ENCODE results near the gene OR2A1.
"Not testable (repeated sequence)": the region's sequence is repeated elsewhere in the genome, so short reads cannot be mapped to it uniquely, and the experiment has no call there.

The OR2A1 gene

GRCh38 chr7:144331221-144331995, 19.2 kb downstream of the OR2A1 start:
- H3K27me3 ChIP-seq (replicated peaks; ENCODE audit: control insufficient read depth, insufficient read depth, low read length); H3K4me3 ChIP-seq (ENCODE audit: low read length); H3K36me3 ChIP-seq (ENCODE audit: control insufficient read depth, insufficient read depth, low read length, severe bottlenecking); H3K9me3 ChIP-seq (ENCODE audit: control insufficient read depth, low read length); H3K4me1 ChIP-seq (ENCODE audit: control insufficient read depth, insufficient read depth, low read length); H3K9ac ChIP-seq (ENCODE audit: low read length); DNase-seq (ENCODE audit: low read depth): not testable (repeated sequence)

- H3K36me3 ChIP-seq (ENCODE audit: control insufficient read depth, insufficient read depth, low read length, severe bottlenecking); H3K4me1 ChIP-seq (ENCODE audit: control insufficient read depth, insufficient read depth, low read length); H3K27me3 ChIP-seq (replicated peaks; ENCODE audit: control insufficient read depth, insufficient read depth, low read length); H3K9ac ChIP-seq (ENCODE audit: low read length); H3K4me3 ChIP-seq (ENCODE audit: low read length); DNase-seq (ENCODE audit: low read depth); H3K9me3 ChIP-seq (ENCODE audit: control insufficient read depth, low read length): not testable (repeated sequence)
Measured at GRCh38 chr7:144331996-144332288, 19.7 kb downstream of the OR2A1 start.

GRCh38 chr7:144348625-144349024, 36.4 kb downstream of the OR2A1 start:
- not testable (repeated sequence) for H3K9ac ChIP-seq (ENCODE audit: low read length)

GRCh38 chr7:144351667-144352066, 39.4 kb downstream of the OR2A1 start:
- H3K4me3 ChIP-seq (ENCODE audit: low read length); DNase-seq (ENCODE audit: low read depth); H3K36me3 ChIP-seq (ENCODE audit: control insufficient read depth, insufficient read depth, low read length, severe bottlenecking); H3K27me3 ChIP-seq (replicated peaks; ENCODE audit: control insufficient read depth, insufficient read depth, low read length); H3K9ac ChIP-seq (ENCODE audit: low read length); H3K9me3 ChIP-seq (ENCODE audit: control insufficient read depth, low read length): not testable (repeated sequence)
- H3K4me1 ChIP-seq (ENCODE audit: control insufficient read depth, insufficient read depth, low read length): peaks cover 10% of the 10 kb centered on the region

More at GRCh38 chr7:144348625-144349024, 36.4 kb downstream of the OR2A1 start:
- not testable (repeated sequence) for H3K4me3 ChIP-seq (ENCODE audit: low read length); H3K9me3 ChIP-seq (ENCODE audit: control insufficient read depth, low read length); H3K36me3 ChIP-seq (ENCODE audit: control insufficient read depth, insufficient read depth, low read length, severe bottlenecking); H3K27me3 ChIP-seq (replicated peaks; ENCODE audit: control insufficient read depth, insufficient read depth, low read length); DNase-seq (ENCODE audit: low read depth)
- peaks cover 10% of the 10 kb centered on the region for H3K4me1 ChIP-seq (ENCODE audit: control insufficient read depth, insufficient read depth, low read length)

- H3K4me1 ChIP-seq (ENCODE audit: control insufficient read depth, insufficient read depth, low read length): peaks cover 10% of the 10 kb centered on the region
- H3K9me3 ChIP-seq (ENCODE audit: control insufficient read depth, low read length); H3K4me3 ChIP-seq (ENCODE audit: low read length); DNase-seq (ENCODE audit: low read depth); H3K36me3 ChIP-seq (ENCODE audit: control insufficient read depth, insufficient read depth, low read length, severe bottlenecking); H3K27me3 ChIP-seq (replicated peaks; ENCODE audit: control insufficient read depth, insufficient read depth, low read length); H3K9ac ChIP-seq (ENCODE audit: low read length): not testable (repeated sequence)
Measured at GRCh38 chr7:144355176-144355822, 43.1 kb downstream of the OR2A1 start, which contains the start of gene ARHGEF5. ARHGEF5 (plus strand) TSS chr7:144355402; CDS start chr7:144362670, 7,268 bp downstream.

GRCh38 chr7:144356185-144356584, 44.0 kb downstream of the OR2A1 start:
- not testable (repeated sequence) for DNase-seq (ENCODE audit: low read depth); H3K9me3 ChIP-seq (ENCODE audit: control insufficient read depth, low read length); H3K4me3 ChIP-seq (ENCODE audit: low read length); H3K27me3 ChIP-seq (replicated peaks; ENCODE audit: control insufficient read depth, insufficient read depth, low read length); H3K9ac ChIP-seq (ENCODE audit: low read length); H3K36me3 ChIP-seq (ENCODE audit: control insufficient read depth, insufficient read depth, low read length, severe bottlenecking)
- peaks cover 10% of the 10 kb centered on the region for H3K4me1 ChIP-seq (ENCODE audit: control insufficient read depth, insufficient read depth, low read length)

GRCh38 chr7:144356860-144357259, 44.6 kb downstream of the OR2A1 start:
- H3K9ac ChIP-seq (ENCODE audit: low read length); H3K9me3 ChIP-seq (ENCODE audit: control insufficient read depth, low read length); H3K4me1 ChIP-seq (ENCODE audit: control insufficient read depth, insufficient read depth, low read length); DNase-seq (ENCODE audit: low read depth); H3K4me3 ChIP-seq (ENCODE audit: low read length); H3K27me3 ChIP-seq (replicated peaks; ENCODE audit: control insufficient read depth, insufficient read depth, low read length); H3K36me3 ChIP-seq (ENCODE audit: control insufficient read depth, insufficient read depth, low read length, severe bottlenecking): not testable (repeated sequence)

- not testable (repeated sequence) for H3K9ac ChIP-seq (ENCODE audit: low read length); DNase-seq (ENCODE audit: low read depth); H3K4me3 ChIP-seq (ENCODE audit: low read length); H3K9me3 ChIP-seq (ENCODE audit: control insufficient read depth, low read length); H3K27me3 ChIP-seq (replicated peaks; ENCODE audit: control insufficient read depth, insufficient read depth, low read length); H3K36me3 ChIP-seq (ENCODE audit: control insufficient read depth, insufficient read depth, low read length, severe bottlenecking); H3K4me1 ChIP-seq (ENCODE audit: control insufficient read depth, insufficient read depth, low read length)
Measured at GRCh38 chr7:144362061-144362460, 49.8 kb downstream of the OR2A1 start.

- not testable (repeated sequence) for H3K9me3 ChIP-seq (ENCODE audit: control insufficient read depth, low read length); H3K9ac ChIP-seq (ENCODE audit: low read length); H3K4me1 ChIP-seq (ENCODE audit: control insufficient read depth, insufficient read depth, low read length); H3K27me3 ChIP-seq (replicated peaks; ENCODE audit: control insufficient read depth, insufficient read depth, low read length); H3K36me3 ChIP-seq (ENCODE audit: control insufficient read depth, insufficient read depth, low read length, severe bottlenecking); DNase-seq (ENCODE audit: low read depth); H3K4me3 ChIP-seq (ENCODE audit: low read length)
Measured at GRCh38 chr7:144365523-144365922, 53.3 kb downstream of the OR2A1 start.

GRCh38 chr7:144367250-144367649, 55.0 kb downstream of the OR2A1 start:
- not testable (repeated sequence) for H3K9me3 ChIP-seq (ENCODE audit: control insufficient read depth, low read length); H3K4me3 ChIP-seq (ENCODE audit: low read length); H3K4me1 ChIP-seq (ENCODE audit: control insufficient read depth, insufficient read depth, low read length); H3K27me3 ChIP-seq (replicated peaks; ENCODE audit: control insufficient read depth, insufficient read depth, low read length); DNase-seq (ENCODE audit: low read depth); H3K9ac ChIP-seq (ENCODE audit: low read length); H3K36me3 ChIP-seq (ENCODE audit: control insufficient read depth, insufficient read depth, low read length, severe bottlenecking)

GRCh38 chr7:144369221-144369620, 57.0 kb downstream of the OR2A1 start:
- not testable (repeated sequence) for H3K9me3 ChIP-seq (ENCODE audit: control insufficient read depth, low read length); H3K9ac ChIP-seq (ENCODE audit: low read length); DNase-seq (ENCODE audit: low read depth); H3K27me3 ChIP-seq (replicated peaks; ENCODE audit: control insufficient read depth, insufficient read depth, low read length); H3K36me3 ChIP-seq (ENCODE audit: control insufficient read depth, insufficient read depth, low read length, severe bottlenecking); H3K4me1 ChIP-seq (ENCODE audit: control insufficient read depth, insufficient read depth, low read length); H3K4me3 ChIP-seq (ENCODE audit: low read length)
